Renal pelvis (tissue), 3 donors: ENCODE results near the gene FADS1. TPM values are rescaled to one million over a fixed set of nuclear protein-coding genes. Genes with fewer than 3 reads are reported as not detected.

ENCODE experiments used
- polyA plus RNA-seq, 3 donors: library from polyadenylated mRNA; unstranded; fragments of 120-200 nt; gene quantifications; one replicate each; pipeline ENCODE4 v1.2.1, GENCODE V29; 2013; ENCODE audit not compliant: insufficient read length in 3 of 3

The FADS1 gene
- polyA plus RNA-seq, 3 donors = 45.9 to 53.5 (median 46.5) TPM

Other genes starting within 250 kb of the FADS1 start
- gene SYT7, start 235.9 kb downstream of the FADS1 start, polyA plus RNA-seq = 1 to 10 TPM; 5.0 to 6.5 (median 5.0) TPM
- 1 to 10 TPM; 4.5 to 5.6 (median 4.8) TPM for gene DAGLA, start 136.6 kb downstream of the FADS1 start, polyA plus RNA-seq
- gene MYRF, start 64.4 kb downstream of the FADS1 start, polyA plus RNA-seq = 10 to 100 TPM; 23.7 to 30.0 (median 28.2) TPM
- 100 to 1,000 TPM; 165 to 180 (median 167) TPM for gene TMEM258, start 24.4 kb downstream of the FADS1 start, polyA plus RNA-seq
- gene FEN1, start 24.1 kb downstream of the FADS1 start, polyA plus RNA-seq = 10 to 100 TPM; 37.3 to 47.6 (median 38.9) TPM
- 100 to 1,000 TPM; 105 to 148 (median 111) TPM for gene FADS2, start 11.3 kb upstream of the FADS1 start, polyA plus RNA-seq
- gene FADS3, start 74.5 kb upstream of the FADS1 start, polyA plus RNA-seq = 10 to 100 TPM; 16.7 to 22.2 (median 20.0) TPM
- 10 to 100 TPM; 24.2 to 31.3 (median 27.1) TPM for gene RAB3IL1, start 100.6 kb upstream of the FADS1 start, polyA plus RNA-seq
- 1 to 10 TPM; 5.1 to 6.3 (median 5.3) TPM for gene BEST1, start 133.3 kb upstream of the FADS1 start, polyA plus RNA-seq
- gene FTH1, start 150.6 kb upstream of the FADS1 start, polyA plus RNA-seq = 1,000 to 10,000 TPM; 2,137 to 2,536 (median 2,180) TPM